GM20000 (cell line): Measurements from ENCODE around the gene ARHGAP21.

ENCODE experiments used
- DNase-seq: peaks from one replicate; pipeline ENCODE4 v3.0.0; 2012; ENCODE audit warnings: low spot score
- TF ChIP-seq, protein P1 (sequence below): IDR thresholded peaks from 2 replicates; pipeline ENCODE4 v1.5.1; 2012; ENCODE audit warnings: mild to moderate bottlenecking, control low read depth; ENCODE audit errors: extremely low read depth, missing control alignments

The ARHGAP21 gene

DNA sequence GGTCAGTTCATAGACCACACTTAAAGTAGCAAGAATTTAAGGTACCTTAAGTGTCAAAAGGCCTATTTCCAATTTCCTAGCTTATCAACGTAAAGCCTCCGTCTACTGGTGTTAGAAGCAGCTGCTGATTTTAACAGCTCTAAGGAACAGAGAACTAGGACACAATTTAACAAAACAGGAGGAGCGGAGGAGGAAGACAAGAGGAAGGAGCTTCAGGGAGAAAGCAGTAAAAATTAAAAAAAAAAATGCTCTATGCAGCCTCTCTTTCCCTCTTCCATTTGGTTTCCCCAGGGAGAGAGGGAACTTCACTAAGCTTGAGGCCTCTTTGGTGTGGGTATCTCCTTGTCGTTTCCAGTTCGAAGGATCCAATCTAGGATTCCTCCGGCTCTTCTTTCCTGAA, 22.7 kb downstream of the ARHGAP21 start:
- TF ChIP-seq, protein P1, sequence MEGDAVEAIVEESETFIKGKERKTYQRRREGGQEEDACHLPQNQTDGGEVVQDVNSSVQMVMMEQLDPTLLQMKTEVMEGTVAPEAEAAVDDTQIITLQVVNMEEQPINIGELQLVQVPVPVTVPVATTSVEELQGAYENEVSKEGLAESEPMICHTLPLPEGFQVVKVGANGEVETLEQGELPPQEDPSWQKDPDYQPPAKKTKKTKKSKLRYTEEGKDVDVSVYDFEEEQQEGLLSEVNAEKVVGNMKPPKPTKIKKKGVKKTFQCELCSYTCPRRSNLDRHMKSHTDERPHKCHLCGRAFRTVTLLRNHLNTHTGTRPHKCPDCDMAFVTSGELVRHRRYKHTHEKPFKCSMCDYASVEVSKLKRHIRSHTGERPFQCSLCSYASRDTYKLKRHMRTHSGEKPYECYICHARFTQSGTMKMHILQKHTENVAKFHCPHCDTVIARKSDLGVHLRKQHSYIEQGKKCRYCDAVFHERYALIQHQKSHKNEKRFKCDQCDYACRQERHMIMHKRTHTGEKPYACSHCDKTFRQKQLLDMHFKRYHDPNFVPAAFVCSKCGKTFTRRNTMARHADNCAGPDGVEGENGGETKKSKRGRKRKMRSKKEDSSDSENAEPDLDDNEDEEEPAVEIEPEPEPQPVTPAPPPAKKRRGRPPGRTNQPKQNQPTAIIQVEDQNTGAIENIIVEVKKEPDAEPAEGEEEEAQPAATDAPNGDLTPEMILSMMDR, result no peak
- DNase-seq, result no peak

DNA sequence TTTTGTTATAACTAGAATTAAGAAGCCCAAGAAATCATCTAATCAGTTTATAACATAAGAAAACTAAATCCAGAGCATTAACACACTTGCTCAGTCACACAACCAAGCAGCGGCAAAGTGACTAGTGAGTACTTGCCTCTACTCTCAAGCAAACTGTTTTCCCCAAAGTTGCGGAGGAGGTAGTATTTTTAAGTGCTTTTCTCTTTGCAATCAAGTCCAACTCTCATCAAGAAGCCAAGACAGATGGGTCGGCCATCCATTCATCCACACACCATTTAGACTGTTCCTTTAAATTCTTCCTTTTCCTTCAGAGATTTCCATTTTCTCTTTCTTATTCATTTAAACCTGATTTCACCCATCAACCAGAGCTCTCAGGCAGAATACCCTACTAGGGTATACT, 25.4 kb downstream of the ARHGAP21 start:
- no peak for DNase-seq
- TF ChIP-seq, protein P1, result no peak

DNA sequence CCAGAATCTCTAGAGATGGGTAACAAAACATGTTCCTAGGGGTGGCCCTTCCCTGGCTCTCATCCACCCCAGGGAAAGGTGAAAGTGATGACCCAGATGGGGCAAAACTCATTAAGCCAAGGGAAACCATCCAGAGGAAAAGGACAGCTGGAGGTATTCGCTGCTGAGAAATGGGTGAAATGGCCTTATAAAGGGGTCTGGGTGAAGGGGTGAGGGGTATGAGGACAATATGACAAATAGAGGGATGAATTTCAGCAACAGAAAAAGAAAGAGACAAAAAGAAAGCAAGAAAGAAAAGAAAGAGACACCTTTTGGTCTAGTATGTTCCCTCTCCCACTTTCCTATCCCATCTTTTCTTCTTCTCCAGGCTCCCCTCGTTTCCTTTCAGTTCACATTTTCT, 26.6 kb downstream of the ARHGAP21 start:
- TF ChIP-seq, protein P1, result no peak
- no peak for DNase-seq

- TF ChIP-seq, protein P1, result no peak
Observed at GRCh38 chr10:24695452-24695851, 28.2 kb downstream of the ARHGAP21 start.

GRCh38 chr10:24694086-24694485, 29.6 kb downstream of the ARHGAP21 start:
- TF ChIP-seq, protein P1, result no peak
- DNase-seq, result no peak

More at GRCh38 chr10:24695452-24695851, 28.2 kb downstream of the ARHGAP21 start:
- DNase-seq, result no peak

GRCh38 chr10:24690961-24691512, 32.6 kb downstream of the ARHGAP21 start:
- TF ChIP-seq, protein P1, result no peak
- DNase-seq, result no peak

DNA sequence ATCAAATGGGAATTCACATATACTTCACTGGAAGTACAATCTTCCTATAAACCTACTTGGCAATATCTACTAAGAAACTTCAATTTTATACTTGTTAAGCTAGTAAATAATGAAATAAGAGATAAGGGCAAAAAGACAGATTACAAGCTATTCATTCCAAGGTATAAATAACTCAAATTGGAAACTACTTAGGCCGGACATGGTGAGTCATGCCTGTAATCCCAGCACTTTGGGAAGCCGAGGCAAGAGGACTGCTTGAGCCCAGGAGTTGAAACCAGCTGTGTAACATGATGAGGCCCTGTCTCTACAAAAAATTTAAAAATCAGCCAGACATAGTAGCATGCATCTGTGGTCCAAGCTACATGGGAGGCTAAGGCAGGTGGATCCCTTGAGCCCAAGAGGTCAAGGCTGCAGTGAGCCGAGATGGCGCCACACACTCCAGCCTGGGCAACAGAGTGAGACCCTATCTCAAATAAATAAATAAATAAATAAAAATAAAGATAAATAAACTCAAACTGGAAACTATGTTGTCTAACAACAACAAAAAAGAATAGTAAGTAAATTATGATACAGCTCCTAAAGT, 37.6 kb downstream of the ARHGAP21 start:
- TF ChIP-seq, protein P1, result no peak
- no peak for DNase-seq
